Measurements from ENCODE around the gene GZMH.
"Not testable (repeated sequence)": the region's sequence is repeated elsewhere in the genome, so short reads cannot be mapped to it uniquely, and the experiment has no call there.

GZMH gene, protein sequence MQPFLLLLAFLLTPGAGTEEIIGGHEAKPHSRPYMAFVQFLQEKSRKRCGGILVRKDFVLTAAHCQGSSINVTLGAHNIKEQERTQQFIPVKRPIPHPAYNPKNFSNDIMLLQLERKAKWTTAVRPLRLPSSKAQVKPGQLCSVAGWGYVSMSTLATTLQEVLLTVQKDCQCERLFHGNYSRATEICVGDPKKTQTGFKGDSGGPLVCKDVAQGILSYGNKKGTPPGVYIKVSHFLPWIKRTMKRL

DNA sequence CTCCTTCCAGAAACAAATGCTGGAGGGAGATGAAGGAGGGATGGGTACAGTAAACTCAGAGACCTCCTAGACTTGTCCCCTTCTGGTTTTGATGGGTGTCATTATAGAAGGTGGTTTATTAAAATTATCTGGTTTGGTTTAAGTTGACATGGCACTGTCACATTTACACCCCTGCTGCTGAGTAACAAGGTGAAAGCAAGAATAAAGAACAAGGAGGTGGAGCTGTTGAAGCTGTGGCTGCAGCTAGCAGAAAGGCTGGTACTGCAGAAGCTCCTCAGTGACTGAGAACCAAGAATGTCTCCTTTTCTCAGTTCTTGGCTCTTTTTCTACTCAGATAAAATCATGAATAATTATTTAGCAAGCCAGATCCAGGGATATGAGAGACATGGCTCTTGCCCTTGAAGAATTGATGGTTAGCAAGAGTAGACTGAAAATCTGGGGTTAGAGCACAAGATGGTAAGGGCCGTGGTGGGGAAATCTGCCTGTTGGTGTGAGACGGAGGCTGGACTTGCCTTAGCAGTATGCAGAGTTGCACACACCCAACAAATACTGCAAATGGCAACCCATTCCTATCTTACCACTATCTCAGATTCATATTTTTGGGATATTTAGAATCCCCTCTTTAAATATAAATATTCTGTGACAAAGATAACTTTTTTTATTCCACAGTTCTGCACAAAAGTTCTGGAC is at the start of gene GZMH:
Gene GZMH, minus strand, starts transcription at position 31 of the 690 bp plus-strand sequence. CDS start 72 bp downstream, outside the sequence.
- no peak for FAIRE-seq
- TF ChIP-seq POLR2A (IDR thresholded peaks at IDR 0.05; ENCODE audit: low read depth, low read length), result no peak
- DNase-seq (ENCODE audit: insufficient read length, low spot score), result no peak

DNA sequence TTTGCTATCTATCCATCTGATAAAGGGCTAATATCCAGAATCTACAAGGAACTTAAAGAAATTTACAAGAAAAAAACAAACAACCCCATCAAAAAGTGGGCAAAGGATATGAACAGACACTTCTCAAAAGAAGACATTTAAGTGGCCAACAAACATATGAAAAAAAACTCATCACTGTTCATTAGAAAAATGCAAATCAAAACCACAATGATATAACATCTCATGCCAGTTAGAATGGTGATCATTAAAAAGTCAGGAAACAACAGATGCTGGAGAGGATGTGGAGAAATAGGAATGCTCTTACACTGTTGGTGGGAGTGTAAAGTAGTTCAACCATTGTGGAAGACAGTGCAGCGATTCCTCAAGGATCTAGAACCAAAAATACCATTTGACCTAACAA is 38.9 kb upstream of the GZMH start:
- FAIRE-seq; DNase-seq (ENCODE audit: insufficient read length, low spot score): not testable (repeated sequence)

DNA sequence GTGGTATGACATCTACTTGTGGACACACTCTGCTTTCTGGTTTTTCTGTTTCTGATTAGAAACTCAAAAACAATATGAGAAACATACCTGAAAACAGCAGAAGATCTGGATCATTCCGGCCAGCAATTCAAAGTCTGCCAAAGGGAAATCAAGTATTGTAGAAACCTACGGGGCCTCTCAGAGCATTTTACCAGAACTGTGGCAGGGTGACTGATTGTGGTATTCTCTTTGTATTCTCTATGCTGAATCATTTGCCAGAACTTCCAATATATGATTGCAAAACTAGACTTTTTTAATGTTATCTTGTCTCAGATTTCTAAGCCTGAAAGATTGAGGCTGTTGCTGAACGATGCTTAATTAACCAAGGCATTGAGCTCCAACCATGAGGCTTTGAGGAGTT is 30.4 kb upstream of the GZMH start:
- DNase-seq (ENCODE audit: insufficient read length, low spot score), result no peak
- TF ChIP-seq POLR2A (IDR thresholded peaks at IDR 0.05; ENCODE audit: low read depth, low read length), result no peak
- no peak for FAIRE-seq

GRCh38 chr14:24639270-24639669 is 29.8 kb upstream of the GZMH start:
- FAIRE-seq, result no peak
- DNase-seq (ENCODE audit: insufficient read length, low spot score), result no peak
- no peak for TF ChIP-seq POLR2A (IDR thresholded peaks at IDR 0.05; ENCODE audit: low read depth, low read length)

DNA sequence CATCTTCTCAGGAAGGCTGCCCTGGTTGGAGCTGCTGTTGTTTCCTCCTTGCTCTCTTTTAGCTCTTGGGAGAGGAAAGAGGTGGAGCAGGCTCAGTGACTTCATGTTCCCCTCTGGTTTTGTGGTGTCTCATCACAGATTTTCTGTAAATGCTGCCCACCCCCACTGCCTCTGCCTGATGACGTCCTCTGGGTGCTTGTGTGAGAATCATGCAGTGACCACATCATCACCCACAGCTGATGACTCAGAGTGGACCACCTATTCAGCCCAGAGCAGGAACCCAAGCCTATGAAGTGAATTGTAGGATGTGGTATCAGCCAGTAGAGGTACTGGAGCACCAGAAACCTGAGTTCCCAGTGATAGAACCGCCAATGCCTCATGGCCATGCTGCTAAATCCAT is 24.7 kb upstream of the GZMH start, which contains the start of gene GZMB:
Gene GZMB, minus strand, starts transcription at position 33 of the 400 bp plus-strand sequence. Its CDS starts 30 bp downstream, at position 3.
- DNase-seq (ENCODE audit: insufficient read length, low spot score) (no peak), FAIRE-seq (no peak)
- no peak for TF ChIP-seq POLR2A (IDR thresholded peaks at IDR 0.05; ENCODE audit: low read depth, low read length)

GRCh38 chr14:24633353-24633752 is 23.9 kb upstream of the GZMH start:
- DNase-seq (ENCODE audit: insufficient read length, low spot score) (no peak), FAIRE-seq (no peak)
- TF ChIP-seq POLR2A (IDR thresholded peaks at IDR 0.05; ENCODE audit: low read depth, low read length), result no peak

- no peak for FAIRE-seq
- DNase-seq (ENCODE audit: insufficient read length, low spot score), result no peak
- no peak for TF ChIP-seq POLR2A (IDR thresholded peaks at IDR 0.05; ENCODE audit: low read depth, low read length)
Observed at GRCh38 chr14:24632761-24633160, 23.3 kb upstream of the GZMH start.

DNA sequence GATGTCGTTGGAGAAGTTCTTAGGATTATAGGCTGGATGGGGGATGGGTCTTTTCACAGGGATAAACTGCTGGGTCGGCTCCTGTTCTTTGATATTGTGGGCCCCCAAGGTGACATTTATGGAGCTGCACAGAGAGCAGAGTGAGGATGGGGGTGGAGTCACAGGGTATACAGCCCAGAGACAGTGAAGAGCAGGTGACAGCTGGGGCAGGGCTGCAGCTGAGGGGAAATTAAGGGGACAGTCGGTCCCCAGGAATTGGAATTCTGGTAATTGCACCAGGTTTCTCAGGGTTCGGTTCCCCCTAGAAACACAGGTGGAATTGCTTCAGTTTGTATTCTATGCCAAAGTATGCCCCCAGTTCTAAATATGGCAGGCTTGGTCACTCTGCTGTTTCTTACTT is 22.9 kb upstream of the GZMH start:
- FAIRE-seq (no peak), DNase-seq (ENCODE audit: insufficient read length, low spot score) (no peak)
- no peak for TF ChIP-seq POLR2A (IDR thresholded peaks at IDR 0.05; ENCODE audit: low read depth, low read length)

GRCh38 chr14:24631749-24632335 is 22.4 kb upstream of the GZMH start:
- DNase-seq (ENCODE audit: insufficient read length, low spot score) (no peak), FAIRE-seq (no peak)
- TF ChIP-seq POLR2A (IDR thresholded peaks at IDR 0.05; ENCODE audit: low read depth, low read length), result no peak

- DNase-seq (ENCODE audit: insufficient read length, low spot score), result no peak
- TF ChIP-seq POLR2A (IDR thresholded peaks at IDR 0.05; ENCODE audit: low read depth, low read length), result no peak
- FAIRE-seq, result no peak
Observed at GRCh38 chr14:24630872-24631477, 21.5 kb upstream of the GZMH start.

DNA sequence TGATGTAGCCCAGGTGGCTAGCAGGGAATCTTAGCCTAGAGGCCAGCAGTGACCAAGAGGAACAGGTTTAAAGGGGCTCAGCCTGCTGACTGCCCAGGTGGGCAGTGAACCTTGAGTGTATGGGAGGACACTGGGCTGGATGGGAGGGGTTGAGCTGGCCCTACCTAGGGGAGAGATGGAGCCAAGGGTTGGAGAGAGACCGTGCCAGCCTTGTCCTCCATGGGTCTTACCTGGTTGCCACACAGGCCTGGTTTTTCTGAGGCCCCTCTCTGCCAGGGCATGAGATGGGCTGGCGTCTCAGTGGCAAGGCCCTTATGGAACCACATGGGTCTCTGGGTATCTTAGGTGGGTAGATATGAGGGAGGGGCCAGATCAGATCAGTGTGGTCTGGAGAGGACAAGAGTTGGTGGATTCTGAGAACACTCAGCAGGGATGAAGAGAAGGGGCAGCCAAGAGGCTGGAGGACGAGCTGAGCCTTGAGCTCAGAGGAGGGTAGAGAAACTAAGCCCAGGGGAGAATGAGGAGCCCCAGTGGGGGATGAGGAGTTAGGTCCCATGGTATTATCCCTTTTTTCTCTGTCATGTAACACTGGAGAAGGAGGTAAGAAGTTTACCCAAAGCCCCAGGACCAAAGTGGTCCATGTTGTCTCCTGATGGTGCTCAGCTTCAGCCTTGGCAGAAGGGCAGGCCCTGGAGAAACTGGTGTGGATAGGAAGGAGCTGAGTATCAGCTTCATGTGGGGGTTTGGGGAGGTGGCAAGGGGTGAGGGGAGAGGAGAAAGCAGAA is 20.8 kb upstream of the GZMH start:
- TF ChIP-seq POLR2A (IDR thresholded peaks at IDR 0.05; ENCODE audit: low read depth, low read length), result no peak
- FAIRE-seq, result no peak

GRCh38 chr14:24629521-24629920 is 20.0 kb upstream of the GZMH start:
- no peak for TF ChIP-seq POLR2A (IDR thresholded peaks at IDR 0.05; ENCODE audit: low read depth, low read length)
- no peak for DNase-seq (ENCODE audit: insufficient read length, low spot score)
- no peak for FAIRE-seq

More for the DNA sequence above, 20.8 kb upstream of the GZMH start:
- no peak for DNase-seq (ENCODE audit: insufficient read length, low spot score)

DNA sequence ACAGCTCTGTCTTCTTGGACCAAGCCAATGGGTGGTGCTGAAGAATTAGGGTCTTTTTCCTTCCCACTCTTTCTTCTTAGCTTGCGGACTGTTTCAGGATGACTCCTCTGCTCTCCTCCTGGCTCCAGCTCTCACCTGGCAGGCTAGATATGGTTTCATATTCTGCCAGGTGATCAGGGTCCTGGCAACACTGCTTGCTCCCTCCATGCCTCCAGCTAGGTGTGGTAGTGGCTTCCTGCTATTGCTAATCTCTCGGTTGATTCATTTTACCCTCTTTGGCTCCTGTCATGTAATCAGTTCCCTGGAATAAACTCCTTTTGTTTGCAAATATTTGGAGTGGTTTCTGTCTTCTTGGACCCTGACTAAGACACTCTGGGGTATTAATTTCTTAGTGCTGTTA is 4.3 kb upstream of the GZMH start:
- no peak for TF ChIP-seq POLR2A (IDR thresholded peaks at IDR 0.05; ENCODE audit: low read depth, low read length)
- DNase-seq (ENCODE audit: insufficient read length, low spot score) (no peak), FAIRE-seq (no peak)

- DNase-seq (ENCODE audit: insufficient read length, low spot score) (no peak), FAIRE-seq (no peak)
- TF ChIP-seq POLR2A (IDR thresholded peaks at IDR 0.05; ENCODE audit: low read depth, low read length), result no peak
Observed at GRCh38 chr14:24613241-24613640, 3.8 kb upstream of the GZMH start.
